HS-5 (cell line): ENCODE results near the gene ARRDC1.
"Not testable (repeated sequence)": the region's sequence is repeated elsewhere in the genome, so short reads cannot be mapped to it uniquely, and the experiment has no call there.

Source experiments
- DNase-seq: peaks from one replicate; pipeline ENCODE4 v3.0.0-alpha.2; 2012; ENCODE audit warnings: low read depth

ARRDC1 gene

DNA sequence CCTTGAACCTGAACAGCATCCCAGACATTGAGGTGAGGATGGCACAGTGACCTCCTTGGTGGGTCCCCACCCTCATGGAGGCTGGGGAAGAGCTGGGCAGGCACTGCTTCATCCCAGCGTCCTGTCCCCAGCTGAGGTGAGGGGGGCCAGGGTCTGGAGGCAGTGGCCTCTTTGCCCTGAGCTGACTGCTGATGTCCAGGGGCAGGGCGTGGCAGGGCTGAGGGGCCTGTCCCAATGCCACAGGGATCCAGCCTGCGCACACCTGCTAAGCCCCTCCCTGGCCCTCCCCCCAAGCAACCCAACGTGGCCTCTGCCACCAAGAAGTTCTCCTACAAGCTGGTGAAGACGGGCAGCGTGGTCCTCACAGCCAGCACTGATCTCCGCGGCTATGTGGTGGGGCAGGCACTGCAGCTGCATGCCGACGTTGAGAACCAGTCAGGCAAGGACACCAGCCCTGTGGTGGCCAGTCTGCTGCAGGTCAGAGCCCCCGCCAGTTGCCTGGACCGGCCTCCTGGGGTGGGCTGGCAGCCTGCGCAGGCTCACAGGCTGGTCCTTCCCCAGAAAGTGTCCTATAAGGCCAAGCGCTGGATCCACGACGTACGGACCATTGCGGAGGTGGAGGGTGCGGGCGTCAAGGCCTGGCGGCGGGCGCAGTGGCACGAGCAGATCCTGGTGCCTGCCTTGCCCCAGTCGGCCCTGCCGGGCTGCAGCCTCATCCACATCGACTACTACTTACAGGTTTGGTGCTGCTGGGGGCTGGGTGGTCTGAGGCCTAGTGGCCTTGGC, 8.4 kb downstream of the ARRDC1 start:
- no peak for DNase-seq

DNA sequence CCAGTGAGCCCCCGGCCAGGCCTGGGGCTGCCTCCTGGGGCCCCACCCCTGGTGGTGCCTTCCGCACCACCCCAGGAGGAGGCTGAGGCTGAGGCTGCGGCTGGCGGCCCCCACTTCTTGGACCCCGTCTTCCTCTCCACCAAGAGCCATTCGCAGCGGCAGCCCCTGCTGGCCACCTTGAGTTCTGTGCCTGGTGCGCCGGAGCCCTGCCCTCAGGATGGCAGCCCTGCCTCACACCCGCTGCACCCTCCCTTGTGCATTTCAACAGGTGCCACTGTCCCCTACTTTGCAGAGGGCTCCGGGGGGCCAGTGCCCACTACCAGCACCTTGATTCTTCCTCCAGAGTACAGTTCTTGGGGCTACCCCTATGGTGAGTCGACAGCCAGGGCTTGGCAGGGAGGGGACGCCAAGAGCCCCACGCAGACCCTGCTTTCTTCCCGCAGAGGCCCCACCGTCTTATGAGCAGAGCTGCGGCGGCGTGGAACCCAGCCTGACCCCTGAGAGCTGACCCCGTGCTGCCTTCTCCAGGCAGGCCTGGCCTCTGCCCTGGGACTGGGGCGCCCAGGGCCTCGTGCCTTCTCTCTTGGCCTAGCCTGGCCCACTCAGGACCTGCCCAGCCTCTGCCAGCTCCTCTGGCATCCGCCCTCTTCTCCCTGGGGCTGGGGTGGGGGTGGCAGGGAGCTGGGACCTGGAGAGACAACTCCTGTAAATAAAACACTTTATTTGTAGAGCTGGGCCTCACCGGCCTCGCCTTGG, 9.3 kb downstream of the ARRDC1 start:
- DNase-seq: no peak

DNA sequence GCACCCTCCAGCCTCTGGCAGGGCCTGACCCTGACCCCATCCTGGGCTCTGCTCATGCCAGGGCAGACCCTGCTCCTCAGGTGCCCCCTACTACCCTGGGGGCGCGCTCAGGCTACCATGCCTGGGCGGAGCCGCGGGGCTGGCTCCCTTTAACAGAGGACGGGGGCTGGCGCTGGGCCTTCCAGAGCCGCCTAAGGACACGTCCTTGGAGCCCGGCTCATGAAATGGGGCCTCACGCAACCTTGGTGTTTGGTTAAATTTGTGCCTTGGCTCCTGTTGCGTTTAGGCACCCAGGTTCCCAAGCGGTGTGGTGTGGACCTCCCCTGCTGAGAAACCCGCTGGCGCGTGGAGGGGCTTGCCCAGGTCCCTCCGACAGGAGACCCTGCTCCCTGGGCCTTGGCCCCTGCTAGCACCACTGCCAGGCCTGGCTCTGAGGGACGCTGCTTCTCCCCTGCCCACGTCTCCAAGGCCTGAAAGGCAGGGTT, 9.9 kb downstream of the ARRDC1 start:
- DNase-seq: no peak

DNA sequence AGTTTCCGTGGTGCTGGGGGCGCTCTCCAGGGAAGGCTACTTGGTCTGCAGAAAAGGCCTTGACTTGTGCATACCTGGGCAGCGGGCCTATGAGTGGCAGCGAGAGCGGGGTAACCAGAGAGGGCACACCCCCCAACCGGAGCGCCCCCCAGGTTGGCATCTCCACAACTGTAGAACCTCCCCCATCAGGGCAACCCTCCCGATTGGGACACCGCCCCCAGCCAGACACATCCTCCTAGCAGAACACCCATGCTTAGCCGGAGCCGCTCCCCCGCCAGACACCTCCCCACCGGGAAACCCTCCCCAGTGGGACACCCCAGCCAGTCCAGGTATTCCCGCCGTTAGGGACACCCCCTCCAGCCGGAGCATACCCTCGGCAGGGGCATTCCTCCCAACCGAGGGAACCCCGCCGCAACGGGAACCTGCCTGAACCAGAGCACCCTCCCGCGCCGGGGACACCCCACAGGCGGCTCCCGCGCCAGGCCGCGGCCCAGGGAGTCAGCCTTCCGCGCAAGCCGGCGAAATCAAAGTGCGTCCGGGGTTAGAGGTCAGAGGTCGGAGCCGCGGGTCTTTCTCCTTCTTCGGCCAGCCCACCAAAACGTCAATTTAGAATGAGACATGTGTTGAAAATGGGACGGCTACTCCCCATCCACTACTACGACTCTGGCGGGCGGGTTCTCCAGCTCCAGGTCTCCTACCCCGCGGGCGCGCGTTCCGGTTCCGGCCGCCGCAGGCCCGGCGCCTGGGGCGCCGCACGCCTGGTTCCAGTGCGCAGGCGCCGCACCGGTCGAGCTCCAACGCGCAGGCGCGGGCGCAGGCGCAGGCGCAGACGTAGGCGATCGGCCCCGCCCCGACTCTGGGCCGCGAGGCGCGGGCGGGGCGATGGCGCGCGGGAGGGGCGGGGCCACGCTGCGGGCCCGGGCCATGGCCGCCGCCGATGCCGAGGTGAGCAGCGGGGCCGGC, 12.9 kb downstream of the ARRDC1 start, which contains the start of gene EHMT1:
TSS of gene EHMT1 (plus strand) at position 901 of the 963 bp plus-strand sequence. CDS start at position 925, 24 bp downstream.
- peak; percentile 39 for DNase-seq

DNA sequence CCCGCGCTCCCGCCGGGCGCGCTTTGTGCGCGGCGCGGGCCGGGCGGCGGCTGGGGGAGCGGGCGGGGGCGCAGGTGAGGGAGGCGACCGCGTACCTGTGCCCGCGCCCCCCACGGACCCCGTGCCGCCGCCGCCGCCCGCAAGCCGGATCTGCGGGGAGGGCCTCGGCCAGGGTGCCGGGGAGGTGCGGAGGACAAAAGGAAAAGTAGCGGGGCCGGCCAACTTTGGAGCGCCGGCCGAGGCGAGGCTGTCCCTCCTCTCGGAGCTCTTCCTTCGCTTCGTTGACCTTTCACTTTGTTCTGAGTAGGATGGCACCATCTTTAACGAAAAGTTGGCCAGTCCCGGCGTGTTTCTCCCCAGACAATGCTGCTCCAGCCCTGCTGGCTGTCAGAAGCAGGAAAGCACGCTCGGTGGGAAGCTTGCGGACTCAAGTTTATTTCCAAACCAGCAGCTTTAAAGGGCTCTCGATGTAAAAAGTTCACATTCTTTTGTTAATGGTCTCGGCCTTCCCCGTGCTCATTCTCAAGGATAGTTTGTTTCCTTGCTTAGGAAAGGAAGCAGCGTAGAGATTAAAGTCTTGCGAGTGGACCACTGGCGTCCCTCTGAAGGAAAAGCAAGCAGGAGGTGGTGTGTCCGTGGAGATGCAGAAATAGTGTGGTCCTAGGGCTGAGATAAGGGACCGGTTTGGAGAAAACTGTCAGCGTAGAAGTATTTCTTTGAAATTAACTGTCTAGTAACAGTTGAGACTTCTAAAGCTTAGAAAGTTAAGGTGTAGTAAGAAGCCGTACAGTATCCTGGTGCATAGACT, 14.0 kb downstream of the ARRDC1 start:
- DNase-seq: no peak

DNA sequence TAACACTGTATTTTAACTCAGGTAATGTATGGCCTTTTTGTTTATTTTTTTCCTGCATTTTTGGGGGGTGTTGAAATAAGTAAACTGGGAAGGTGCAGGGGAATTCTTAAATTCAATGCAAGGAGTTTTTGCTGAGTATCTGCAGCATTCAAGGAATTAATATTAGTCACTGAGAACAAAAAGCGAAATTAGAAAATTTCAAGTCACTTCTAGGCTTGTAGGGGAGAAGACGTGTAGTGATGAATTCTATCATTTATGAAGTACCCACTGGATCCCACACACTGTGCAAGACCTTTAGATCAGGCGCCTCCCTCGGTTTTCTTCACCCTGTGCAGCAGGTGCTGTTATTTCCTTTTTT, 14.5 kb downstream of the ARRDC1 start:
- no peak for DNase-seq

DNA sequence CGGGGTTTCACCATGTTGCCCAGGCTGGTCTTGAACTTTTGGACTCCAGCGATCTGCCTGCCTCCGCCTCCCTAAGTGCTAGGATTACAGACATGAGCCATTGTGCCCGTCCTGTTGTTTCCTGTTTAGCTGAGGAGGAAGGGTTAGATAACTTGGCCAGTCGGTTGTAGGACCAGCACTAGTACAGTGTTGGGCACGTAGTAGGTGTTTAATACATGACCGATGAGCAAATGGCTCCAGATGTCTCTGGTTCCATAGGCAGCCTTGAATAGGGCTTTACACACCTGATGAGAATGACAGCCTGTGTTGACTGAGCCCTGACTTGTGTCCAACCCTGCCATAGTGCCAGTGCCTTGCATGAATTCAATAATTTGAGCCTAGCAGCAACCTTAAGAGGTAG, 15.1 kb downstream of the ARRDC1 start:
- DNase-seq: no peak

DNA sequence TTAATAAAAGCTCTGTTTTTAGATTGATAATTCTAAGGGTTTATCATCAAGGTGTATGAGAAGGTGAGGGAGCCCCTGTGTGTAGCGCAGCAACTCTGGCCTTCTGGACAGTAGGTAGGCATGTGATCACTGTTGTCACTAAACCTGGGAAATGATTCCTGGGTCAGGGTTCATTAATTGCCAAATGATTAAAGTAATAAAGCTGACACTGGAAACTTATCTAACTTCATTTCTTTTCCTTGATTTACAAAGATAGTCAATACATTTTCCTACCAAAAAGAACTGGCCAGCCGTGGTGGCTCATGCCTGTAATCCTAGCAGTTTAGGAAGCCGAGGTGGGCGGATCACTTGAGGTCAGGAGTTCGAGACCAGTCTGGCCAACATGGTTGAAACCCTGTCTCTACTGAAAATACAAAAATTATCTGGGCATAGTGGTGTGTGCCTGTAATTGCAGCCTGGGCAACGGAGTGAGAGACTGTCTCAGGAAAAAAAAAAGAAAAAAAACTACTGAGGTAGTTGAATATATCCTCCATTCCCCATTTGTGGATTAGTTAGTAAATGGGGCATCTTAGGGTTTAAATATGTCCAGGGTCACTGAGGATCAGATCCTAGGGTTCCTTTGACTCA, 15.8 kb downstream of the ARRDC1 start:
- no peak for DNase-seq

DNA sequence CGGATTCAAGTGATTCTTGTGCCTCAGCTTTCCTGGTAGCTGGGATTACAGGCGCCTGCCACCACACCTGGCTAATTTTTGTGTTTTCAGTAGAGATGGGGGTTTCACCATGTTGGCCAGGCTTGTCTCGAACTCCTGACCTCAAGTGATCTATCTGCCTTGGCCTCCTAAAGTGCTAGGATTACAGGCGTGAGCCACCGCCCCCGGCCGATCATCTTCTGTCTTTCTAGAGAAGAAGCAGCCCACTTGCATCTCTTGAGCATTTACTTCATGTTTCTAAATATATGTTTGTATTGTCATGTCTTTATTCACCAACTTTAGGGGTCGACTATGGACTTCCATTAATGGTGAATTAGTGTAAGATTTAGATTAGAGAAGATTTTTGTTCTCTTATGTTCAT, 16.7 kb downstream of the ARRDC1 start:
- DNase-seq: not testable (repeated sequence)

DNA sequence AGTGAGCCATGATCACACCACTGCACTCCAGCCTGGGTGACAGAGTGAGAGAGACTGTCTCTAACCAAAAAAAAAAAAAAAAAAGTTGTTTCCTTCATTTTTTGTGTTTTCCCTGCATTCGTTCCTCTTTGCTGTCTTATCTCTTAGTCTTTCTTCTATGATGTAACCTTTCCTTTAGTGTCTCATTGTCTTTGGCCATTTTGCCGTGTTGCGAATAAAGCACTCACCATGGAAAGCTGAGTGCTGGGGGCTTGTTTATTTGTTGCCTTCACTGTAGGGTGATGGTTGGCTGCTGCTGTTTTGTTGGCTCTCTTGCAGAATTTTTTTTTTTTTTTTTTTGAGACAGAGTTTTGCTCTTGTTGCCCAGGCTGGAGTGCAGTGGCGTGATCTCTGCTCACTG, 21.0 kb downstream of the ARRDC1 start:
- DNase-seq: no peak

DNA sequence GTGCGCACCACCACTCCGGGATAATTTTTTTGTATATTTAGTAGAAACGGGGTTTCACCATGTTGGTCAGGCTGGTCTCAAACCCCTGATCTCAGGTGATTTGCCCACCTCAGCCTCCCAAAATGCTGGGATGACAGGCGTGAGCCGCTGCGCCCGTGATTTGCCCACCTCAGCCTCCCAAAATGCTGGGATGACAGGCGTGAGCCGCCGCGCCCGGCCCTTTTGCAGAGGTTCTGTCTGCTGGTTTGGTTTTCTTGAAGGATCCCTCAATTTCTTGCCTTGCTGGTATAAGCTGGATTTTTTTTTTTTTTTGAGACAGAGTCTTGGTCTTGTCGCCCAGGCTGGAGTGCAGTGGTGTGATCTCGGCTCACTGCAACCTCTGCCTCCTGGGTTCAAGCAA, 21.9 kb downstream of the ARRDC1 start:
- DNase-seq: not testable (repeated sequence)

DNA sequence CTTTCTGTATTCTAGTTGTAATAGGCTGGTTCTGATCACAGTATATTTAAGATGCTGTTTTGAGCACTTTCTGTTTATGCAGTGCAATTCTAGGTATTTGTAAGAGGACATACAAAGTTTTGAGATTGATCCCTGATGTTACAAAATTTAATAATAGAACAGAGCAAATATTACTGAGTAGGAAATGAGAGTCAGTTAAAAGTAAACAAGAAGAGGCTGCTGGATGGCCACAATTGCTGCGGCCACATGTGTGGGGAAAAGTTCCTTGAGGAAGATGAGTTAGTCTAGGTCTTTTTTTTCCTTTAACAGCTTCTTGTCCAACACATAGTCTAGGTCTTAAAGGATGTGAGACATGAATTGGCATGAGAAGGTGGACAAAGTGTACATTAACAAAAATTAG, 24.6 kb downstream of the ARRDC1 start:
- no peak for DNase-seq

DNA sequence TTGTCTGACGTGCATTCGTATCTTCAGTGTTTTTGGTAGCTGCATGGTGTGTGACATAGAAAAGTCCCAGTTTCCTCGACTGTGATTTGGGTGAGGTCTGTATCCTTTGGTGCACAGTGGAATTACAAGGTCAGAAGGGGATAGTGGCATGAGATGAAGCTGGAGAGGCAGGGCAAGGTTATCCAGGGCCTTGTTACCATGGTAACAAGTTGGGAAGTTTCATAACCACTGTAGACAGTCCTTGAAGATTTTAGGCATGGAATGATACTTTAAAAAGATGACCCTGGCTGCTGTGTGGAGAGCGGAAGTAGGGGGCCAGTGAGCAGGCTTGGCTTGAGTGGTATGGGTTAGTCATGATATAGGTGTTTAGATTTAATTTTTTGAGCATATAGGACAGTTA, 25.2 kb downstream of the ARRDC1 start:
- no peak for DNase-seq

DNA sequence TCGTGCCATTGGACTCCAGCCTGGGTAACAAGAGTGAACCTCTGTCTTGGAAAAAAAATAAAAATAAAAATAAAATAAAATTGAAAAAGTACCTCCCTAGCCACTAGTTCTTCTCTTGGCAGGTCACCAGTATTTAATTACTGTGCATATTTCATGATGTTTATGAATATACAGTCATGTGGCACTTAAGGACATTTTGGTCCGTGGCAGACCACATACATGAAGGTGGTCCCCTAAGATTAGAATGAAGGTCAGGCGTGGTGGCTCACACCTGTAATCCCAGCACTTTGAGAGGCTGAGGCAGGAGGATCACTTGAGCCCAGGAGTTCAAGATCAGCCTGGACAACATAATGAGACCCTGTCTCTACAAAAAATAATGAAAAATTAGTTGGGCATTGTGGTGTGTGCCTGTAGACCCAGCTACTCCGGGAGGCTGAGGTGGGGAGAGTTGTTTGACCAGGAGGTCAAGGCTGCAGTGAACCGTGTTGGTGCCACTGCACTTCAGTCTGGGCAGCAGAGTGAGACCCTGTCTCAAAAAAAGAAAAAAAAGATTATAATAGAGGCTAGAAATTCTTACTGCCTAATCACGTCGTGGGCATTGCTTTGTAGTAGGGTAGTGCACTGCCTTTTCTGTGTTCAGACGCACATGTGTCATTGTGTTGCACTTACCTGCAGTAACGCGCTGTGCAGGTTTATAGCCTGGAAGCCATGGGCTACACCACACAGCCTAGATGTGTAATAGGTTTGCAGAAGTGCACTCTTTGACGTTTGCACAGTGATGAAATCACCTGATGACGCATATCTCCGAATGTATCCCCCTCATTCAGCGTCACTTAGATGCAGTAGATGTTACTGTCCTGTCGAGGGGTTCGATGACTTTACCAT, 26.1 kb downstream of the ARRDC1 start:
- no peak for DNase-seq

DNA sequence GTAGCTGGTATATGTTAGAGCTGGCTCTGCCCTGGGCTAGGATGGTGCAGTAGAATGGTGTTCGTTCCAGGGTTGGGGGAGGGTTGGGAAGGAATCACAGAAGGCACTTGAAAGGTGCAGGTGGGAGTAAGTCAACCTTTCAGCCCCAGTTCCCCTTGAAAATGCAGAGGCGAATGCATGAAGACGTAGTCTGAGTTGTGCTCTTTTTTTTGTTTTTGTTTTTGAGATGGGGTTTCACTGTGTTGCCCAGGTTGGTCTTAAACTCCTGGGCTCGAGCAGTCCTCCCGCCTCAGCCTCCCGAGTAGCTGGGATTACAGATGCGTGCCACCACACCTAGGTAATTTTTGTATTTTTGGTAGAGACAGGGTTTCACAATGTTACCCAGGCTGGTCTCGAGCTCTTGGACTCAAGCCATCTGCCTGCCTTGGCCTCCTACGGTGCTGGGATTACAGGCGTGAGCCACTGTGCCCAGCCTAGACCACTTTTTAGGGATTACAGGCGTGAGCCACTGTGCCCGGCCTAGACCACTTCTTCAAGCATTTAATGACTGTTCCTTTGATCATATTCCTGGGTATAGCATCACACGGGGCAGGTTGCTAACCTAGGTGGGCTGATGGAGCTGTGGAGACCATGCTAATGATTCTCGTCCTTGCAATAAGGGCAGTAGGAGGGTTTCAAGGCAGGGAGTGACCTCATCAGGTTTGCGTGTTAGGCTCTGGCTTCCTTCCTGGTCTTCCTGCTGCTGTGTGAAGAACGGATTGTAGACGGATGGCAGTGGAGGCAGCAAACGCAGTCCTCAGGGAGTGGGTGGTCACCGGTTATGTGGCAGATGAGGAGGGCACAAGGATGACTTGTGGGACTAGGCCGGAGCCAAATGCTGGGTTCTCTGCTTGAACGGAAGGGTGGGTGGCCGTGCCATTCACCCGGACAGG, 27.0 kb downstream of the ARRDC1 start:
- no peak for DNase-seq

DNA sequence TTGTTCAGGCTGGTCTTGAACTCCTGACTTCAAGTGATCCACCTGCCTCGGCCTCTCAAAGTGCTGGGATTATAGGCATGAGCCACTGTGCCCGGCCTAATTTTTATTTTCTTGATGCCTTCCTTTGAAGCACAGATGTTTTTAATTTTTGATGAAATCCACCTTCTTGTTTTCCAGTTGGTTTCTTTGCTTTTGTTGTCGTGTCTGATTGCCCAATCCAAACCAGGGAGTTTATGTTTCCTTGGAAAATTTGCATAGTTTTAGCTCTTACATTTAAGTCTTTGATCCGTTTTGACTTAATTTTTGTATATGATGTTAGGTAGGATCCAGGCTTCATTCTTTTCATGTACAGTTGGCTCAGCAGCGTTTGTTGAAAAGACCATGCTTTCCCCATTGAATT, 28.5 kb downstream of the ARRDC1 start:
- no peak for DNase-seq

DNA sequence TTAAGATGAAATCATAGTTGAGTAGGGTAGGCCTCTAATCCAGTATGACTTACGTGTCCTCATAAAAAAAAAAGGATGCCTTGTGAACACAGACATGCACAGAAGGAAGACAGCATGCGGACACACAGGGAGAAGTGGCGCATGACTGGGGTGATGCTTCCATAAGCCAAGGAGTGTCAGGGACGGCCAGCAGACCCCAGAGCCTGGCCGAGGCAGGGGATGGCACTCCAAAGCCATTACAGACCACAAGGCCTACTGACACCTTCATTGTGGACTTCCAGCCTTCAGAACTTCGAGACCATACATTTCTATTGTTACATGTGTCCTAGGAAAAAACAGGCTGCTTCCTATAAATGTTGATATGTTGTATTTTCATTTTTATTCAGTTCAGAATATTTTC, 33.2 kb downstream of the ARRDC1 start:
- DNase-seq: no peak

DNA sequence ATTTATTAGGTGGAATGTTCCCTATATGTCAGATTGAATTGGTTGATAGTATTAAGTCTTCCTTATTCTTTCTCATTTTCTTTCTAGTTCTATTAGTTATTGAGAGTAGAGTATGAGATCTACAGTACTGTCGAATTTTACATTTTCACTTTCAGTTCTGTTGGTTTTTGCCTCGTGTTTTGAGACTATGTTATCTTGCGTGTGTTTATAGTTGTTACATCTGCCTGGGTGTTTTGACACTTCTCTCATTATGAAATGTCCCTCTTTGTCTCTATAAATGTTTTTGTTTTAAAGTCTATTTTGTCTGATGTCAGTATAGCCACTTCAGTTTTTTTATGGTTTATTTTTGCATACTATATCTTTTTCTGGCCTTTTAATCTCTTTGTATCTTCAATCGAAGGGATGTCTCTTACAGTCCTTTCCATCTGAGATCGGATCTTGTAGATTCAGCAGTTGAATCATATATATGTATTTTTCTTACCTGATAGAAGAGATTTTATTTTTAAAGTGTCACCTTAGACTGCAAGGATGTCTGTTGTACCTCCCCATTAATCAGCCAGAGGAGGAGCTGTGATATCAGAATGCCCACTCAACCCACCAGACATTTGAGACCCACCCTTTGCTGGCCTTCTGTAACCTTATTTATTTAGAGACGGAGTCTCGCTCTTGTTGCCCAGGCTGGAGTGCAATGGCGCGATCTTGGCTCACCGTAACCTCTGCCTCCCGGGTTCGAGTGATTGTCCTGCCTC, 34.0 kb downstream of the ARRDC1 start:
- DNase-seq: no peak
